Small intestine (tissue), 7 donors: Measurements from ENCODE around the gene SIK2. TPM values are rescaled to one million over a fixed set of nuclear protein-coding genes. Genes with fewer than 3 reads are reported as not detected.
A peak's percentile ranks its signal among the peaks of the same experiment; 100 is the strongest.

Experiments used
- DNase-seq, 2 donors: peaks; one replicate each; pipeline versions ENCODE4 v3.0.0 to v3.0.0-alpha.2; 2013
- FAIRE-seq: peaks from 2 replicates; lab custom pipeline; 2012; peaks lifted over from hg19 to GRCh38; lab: Jason Lieb, UNC
- H3K27ac ChIP-seq, 3 donors: one replicate each; pipeline ENCODE4 v1.5.1; 2013; ENCODE audit warnings: low read length in 2 of 3, mild to moderate bottlenecking in 2 of 3, control low read depth in 1 of 3, inconsistent platforms in 1 of 3, low read depth in 1 of 3, moderate library complexity in 1 of 3
- H3K27me3 ChIP-seq, 3 donors: one replicate each; pipeline ENCODE4 v1.6.1; 2013; ENCODE audit warnings: low read length in 3 of 3, inconsistent platforms in 1 of 3; ENCODE audit not compliant: control insufficient read depth in 3 of 3, insufficient read depth in 3 of 3
- H3K36me3 ChIP-seq, 3 donors: one replicate each; pipeline ENCODE4 v1.6.1; 2013; ENCODE audit warnings: low read length in 3 of 3, inconsistent platforms in 1 of 3, low read depth in 1 of 3, mild to moderate bottlenecking in 1 of 3, moderate library complexity in 1 of 3; ENCODE audit not compliant: control insufficient read depth in 3 of 3, insufficient read depth in 2 of 3
- H3K4me1 ChIP-seq, 3 donors: one replicate each; pipeline ENCODE4 v1.6.1; 2013; ENCODE audit warnings: low read length in 2 of 3, inconsistent platforms in 1 of 3, low read depth in 1 of 3, mild to moderate bottlenecking in 1 of 3, moderate library complexity in 1 of 3; ENCODE audit not compliant: control insufficient read depth in 3 of 3, insufficient read depth in 2 of 3
- H3K4me3 ChIP-seq, 3 donors: one replicate each; pipeline ENCODE4 v1.5.1; 2013; ENCODE audit warnings: low read length in 3 of 3, control low read depth in 1 of 3, inconsistent platforms in 1 of 3, low read depth in 1 of 3, mild to moderate bottlenecking in 1 of 3, moderate library complexity in 1 of 3
- H3K9me3 ChIP-seq, 2 donors: one replicate each; pipeline ENCODE4 v1.6.1; 2013; ENCODE audit warnings: low read depth in 1 of 2, low read length in 1 of 2; ENCODE audit not compliant: control insufficient read depth in 2 of 2, insufficient read depth in 1 of 2
- WGBS, 3 donors: extraction: QIAGEN DNeasy Blood & Tissue Kit; methylation state at CpG; one replicate each; pipeline ENCODE4 v1.1.7; 2013; 5-methylcytosine and 5-hydroxymethylcytosine counted together
- polyA plus RNA-seq, 4 donors: library from polyadenylated mRNA; stranded (reverse) in 3 of 4; unstranded in 1 of 4; fragments of 200-250 nt in 3 of 4; fragments of 120-200 nt in 1 of 4; gene quantifications; one replicate each; pipeline versions ENCODE4 v1.2.1 to v1.2.3, GENCODE V29; 2013
- donor health status: healthy with polysubstance abuse.
- donor health status: control.
- donor health status: control.
- donor health status: Bipolar disorder and iron deficiency.
- donor health status: healthy.

Gene SIK2
- polyA plus RNA-seq, 4 donors = 3.8 to 22.5 (median 5.6) TPM

DNA sequence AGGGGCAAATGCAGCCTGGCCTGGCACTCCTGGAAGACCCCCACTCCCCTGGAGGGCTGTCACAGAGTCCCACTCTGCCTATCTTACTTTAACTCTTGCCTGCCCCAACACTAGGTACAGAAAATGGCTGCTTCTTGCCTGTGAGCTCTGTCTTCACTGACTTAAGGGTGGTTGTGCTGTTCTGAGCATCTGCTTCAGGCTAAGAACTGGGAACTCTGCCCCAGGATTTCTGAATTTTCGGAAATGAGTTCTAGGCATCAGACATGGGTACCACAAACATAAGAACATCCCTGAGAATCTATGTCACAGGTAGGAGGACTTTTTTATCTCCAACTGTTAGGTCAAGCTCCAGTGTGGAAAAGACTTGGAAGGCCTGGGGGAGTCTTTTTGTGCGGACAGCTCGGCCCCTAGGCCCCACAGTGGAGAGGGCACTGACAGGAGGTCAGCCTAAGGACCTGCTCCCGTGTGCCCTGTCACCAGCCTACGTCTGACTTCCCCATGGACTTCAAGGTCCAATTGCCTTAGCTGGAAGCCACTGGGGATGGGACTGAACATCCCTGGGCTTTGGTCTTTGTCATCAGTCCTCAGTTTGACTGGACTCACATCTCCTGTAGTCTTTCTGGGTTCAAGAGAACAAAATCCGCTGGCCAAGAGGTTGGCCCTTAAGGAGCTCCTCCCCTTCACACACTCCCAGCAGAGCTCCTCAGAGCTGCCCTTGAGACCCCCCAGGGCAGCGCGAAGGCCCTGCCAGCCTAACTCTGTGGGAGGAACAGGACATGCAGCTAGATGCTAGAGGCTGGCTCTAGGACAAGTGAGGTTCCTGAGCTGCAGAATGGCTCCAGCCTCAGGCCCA lies 132.1 kb downstream of the SIK2 start:
- DNase-seq = no peak
- peaks cover 0 to 54% (median 0%) of the 10 kb centered on the region in 3 donors for H3K4me1 ChIP-seq
- 66 to 84% (median 83%) methylated on average over 8 of the region's 8 CpGs for WGBS, 3 donors
- H3K9me3 ChIP-seq = no peaks in the 10 kb centered on the region
- H3K27me3 ChIP-seq = no peaks in the 10 kb centered on the region
- H3K4me3 ChIP-seq = no peak overlapping the region
- H3K27ac ChIP-seq = peak overlapping the region; percentile 65 to 90 (median 65)
- H3K36me3 ChIP-seq = peaks cover 0 to 62% (median 0%) of the 10 kb centered on the region in 3 donors
- no peak for FAIRE-seq

DNA sequence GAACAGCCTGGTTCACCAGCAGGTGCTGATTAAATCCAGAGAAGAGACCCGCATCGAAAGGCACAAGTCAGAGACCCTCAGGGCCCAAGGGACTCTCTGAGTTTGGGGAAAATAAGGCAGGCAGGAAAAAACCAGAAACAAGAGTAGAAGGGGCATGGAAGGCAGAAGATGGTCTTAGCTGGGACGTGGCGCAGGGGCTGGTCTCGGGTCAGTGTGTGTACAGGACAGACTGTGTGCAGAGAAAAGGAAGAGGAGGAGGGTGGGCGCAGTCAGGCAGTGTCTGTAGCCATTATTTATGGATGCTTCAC lies 132.7 kb downstream of the SIK2 start:
- no peak for FAIRE-seq
- Histone ChIP-seq H3K36me3 (peaks cover 0 to 58% (median 0%) of the 10 kb centered on the region in 3 donors), H3K27ac (peak overlapping the region; percentile 65 to 90 (median 65)), H3K27me3 (no peaks in the 10 kb centered on the region), H3K4me3 (no peak overlapping the region), H3K4me1 (peaks cover 0 to 49% (median 0%) of the 10 kb centered on the region in 3 donors), H3K9me3 (no peaks in the 10 kb centered on the region)
- 59 to 90% (median 77%) methylated on average over 6 of the region's 6 CpGs for WGBS, 3 donors
- no peak for DNase-seq

DNA sequence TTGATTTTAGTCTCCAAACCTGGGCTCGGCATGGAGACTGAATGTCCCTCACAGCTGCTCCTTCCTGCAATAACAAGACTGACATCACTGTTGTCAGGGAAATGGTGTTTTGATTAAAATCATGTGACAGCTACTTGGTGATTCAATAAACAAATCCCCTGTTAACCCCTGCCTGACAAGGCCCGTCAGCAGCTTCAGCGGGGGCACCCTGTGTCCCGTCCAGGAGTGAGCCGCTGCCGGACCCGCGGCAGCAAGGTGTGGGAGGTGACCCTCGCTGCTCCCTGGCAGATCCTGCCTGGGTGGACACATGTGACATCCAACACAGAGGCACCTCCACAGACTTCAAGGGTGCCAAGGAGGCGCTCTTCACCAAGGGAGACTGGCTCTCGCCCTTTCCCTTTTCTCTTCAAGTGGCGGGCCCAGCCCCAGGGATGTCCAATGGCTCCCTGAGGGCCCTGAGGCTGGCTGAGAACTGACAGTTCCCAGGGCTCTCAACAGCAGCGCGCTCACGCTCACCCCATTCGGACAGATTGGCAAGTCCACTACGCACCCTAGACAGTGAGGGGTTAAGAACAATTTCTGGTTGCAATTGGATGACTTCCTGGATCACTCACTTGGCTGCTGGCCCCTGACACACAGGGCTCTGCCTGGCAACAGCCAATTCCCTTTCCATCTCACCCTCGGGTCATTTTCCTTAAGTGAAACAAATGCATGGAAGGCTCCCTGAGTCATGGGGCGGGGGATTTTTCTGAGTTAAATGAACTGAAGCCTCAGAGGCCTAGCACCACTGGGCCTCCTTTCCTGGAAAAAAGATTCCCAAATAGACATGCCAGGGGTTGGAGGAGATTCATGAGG lies 133.2 kb downstream of the SIK2 start:
- peak overlapping the region in 1 of 3 donors; percentile 12 for H3K4me3 ChIP-seq
- H3K4me1 ChIP-seq = peaks cover 0 to 45% (median 0%) of the 10 kb centered on the region in 3 donors
- no peak for FAIRE-seq
- DNase-seq = peak; percentile 40 to 65
- peaks cover 0 to 58% (median under 1%) of the 10 kb centered on the region in 3 donors for H3K36me3 ChIP-seq
- H3K27ac ChIP-seq = peak overlapping the region; percentile 35 to 97 (median 78)
- H3K27me3 ChIP-seq = no peaks in the 10 kb centered on the region
- 51 to 74% (median 72%) methylated on average over 18 to 19 of the region's 19 CpGs for WGBS, 3 donors
- no peaks in the 10 kb centered on the region for H3K9me3 ChIP-seq

DNA sequence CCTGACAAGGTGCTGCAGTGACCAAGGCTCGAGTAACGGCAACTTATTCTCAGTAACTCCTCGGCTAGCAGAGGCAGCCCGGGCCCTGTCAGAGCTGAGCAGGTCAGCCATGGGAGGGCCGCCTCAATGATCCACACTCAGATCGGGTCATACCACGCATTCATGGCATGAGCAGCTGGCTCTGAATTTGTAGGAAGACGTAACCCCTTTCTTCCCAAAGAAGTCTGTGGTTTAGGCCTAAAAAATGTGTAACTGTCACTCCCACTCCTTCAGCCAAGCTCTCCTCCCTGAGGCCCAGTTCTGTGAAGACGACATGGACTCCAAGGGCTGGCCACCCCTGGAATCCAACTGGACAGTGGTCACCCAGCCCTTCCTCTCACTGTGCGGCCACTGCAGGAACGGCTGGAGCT lies 133.9 kb downstream of the SIK2 start:
- H3K4me3 ChIP-seq = no peak overlapping the region
- H3K4me1 ChIP-seq = peaks cover 0 to 44% (median 0%) of the 10 kb centered on the region in 3 donors
- H3K36me3 ChIP-seq = peaks cover 0 to 60% (median 2%) of the 10 kb centered on the region in 3 donors
- no peak for DNase-seq
- H3K27me3 ChIP-seq = no peaks in the 10 kb centered on the region
- H3K9me3 ChIP-seq = no peaks in the 10 kb centered on the region
- H3K27ac ChIP-seq = peak overlapping the region; percentile 35 to 97 (median 78)
- no peak for FAIRE-seq
- WGBS, 3 donors = 70 to 81% (median 75%) methylated on average over 11 of the region's 11 CpGs

DNA sequence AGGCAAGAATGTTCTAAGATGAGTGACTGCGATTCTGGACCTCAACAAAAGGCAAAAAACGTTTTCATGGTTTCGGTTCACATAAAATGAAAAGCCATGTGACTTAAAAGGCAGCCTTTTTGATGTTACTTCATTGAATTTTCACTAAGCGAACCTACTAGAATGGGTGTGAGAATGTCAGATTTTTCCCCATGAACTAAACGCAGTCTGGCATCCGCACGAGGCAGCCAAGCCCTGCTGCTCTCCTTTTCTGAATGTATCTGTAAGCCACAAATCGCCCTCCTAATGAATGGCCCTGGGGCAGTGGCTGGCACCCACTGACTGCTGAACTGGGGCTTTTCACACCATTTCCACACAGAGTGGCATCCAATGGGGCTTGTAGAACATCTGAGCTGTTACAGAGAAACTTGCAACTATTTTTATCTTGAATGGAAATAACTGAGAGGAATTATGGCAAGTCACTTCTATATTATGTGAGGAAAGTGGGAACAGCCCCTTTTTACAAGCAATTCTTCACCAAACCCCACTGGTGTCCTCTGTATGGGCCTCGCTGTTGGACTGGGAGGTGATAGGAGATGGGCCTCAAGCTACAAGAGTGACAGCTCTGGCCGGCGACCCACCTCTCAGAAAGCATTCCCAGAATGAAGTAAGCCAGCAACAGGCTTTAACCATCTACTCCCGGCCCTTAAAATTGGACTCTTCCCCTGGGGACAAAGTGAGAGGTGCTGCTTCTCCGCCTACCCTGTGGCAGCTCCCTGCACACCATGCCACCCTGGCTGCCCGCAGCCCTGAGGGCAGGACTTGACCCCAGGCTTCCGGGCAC lies 134.6 kb downstream of the SIK2 start:
- H3K9me3 ChIP-seq = no peaks in the 10 kb centered on the region
- peaks cover 0 to 56% (median 3%) of the 10 kb centered on the region in 3 donors for H3K36me3 ChIP-seq
- H3K4me3 ChIP-seq = no peak overlapping the region
- peak overlapping the region; percentile 35 to 97 (median 78) for H3K27ac ChIP-seq
- FAIRE-seq (no peak), DNase-seq (no peak)
- peaks cover 0 to 41% (median 0%) of the 10 kb centered on the region in 3 donors for H3K4me1 ChIP-seq
- 79 to 87% (median 81%) methylated on average over 15 of the region's 15 CpGs for WGBS, 3 donors
- no peaks in the 10 kb centered on the region for H3K27me3 ChIP-seq

DNA sequence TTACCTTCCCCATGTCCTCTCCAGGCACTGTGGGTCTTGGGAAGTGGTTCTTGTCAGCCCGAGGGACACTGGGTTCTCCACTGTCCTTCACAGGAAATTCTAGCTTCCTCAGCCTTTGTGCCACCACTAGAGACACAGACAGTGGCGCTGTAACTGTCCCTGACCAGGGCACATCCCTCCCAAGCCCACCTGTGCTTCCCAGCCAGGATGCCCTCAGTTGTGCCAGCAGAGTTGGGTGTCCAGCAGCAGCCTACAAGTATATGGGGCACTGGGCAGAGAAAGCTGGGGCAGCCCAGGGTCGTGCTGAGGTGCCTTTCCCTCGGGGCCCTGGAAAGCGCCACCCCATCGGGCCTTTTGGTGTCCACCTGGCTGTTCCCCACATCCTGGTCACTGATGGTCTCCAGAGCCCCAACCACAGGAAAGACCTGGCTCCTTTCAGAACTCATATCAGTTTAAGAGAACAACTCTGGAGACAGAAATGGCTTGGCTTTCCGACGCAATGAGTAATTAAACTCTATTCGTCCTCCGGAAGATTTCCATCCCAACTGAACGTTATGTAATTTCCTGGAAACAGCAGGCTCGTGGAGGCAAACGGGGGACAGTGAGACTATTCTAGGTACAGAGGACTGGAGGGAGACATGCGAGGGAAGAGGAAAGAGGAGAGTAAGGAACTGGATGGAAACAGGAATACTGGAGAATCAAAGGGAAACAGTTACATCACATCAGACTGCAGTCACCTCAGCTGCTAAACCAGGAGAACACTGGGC lies 135.4 kb downstream of the SIK2 start:
- DNase-seq = no peak
- H3K4me3 ChIP-seq = no peak overlapping the region
- H3K4me1 ChIP-seq = peaks cover 0 to 39% (median 0%) of the 10 kb centered on the region in 3 donors
- peaks cover 0 to 51% (median 5%) of the 10 kb centered on the region in 3 donors for H3K36me3 ChIP-seq
- H3K27me3 ChIP-seq = no peaks in the 10 kb centered on the region
- no peak for FAIRE-seq
- 71 to 82% (median 78%) methylated on average over 14 of the region's 14 CpGs for WGBS, 3 donors
- no peaks in the 10 kb centered on the region for H3K9me3 ChIP-seq
- peak overlapping the region in 2 of 3 donors; percentile 9 to 97 for H3K27ac ChIP-seq

DNA sequence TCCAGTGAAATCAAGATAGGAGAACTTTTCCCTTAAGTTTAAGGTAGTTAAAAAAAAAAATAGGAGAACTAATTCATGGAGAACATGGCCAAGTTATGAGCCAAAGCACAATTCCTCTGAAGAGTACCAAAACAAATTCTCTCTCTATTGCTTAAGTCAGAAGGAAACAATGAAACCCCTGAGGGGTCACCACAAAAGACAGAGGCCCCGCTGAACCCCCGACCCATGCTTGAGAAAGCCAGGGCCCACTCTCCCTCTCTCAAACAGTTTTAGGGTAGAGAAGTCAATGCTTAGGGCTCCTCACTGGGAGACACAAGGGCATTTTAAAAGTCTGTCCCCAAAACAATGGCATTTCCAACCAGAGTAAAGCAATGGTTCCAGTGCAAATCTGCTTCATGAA lies 137.1 kb downstream of the SIK2 start:
- Histone ChIP-seq H3K4me1 (peaks cover 0 to 33% (median 0%) of the 10 kb centered on the region in 3 donors), H3K36me3 (peaks cover 6 to 51% (median 14%) of the 10 kb centered on the region in 3 donors), H3K27ac (no peak overlapping the region), H3K27me3 (no peaks in the 10 kb centered on the region), H3K4me3 (no peak overlapping the region), H3K9me3 (no peaks in the 10 kb centered on the region)
- no peak for DNase-seq
- no peak for FAIRE-seq
- WGBS, 3 donors = 95 to 98% (median 96%) methylated on average over 2 of the region's 2 CpGs
